Measurements from ENCODE around the gene CA12. TPM values are rescaled to one million over a fixed set of nuclear protein-coding genes. Genes with fewer than 3 reads are reported as not detected.

The CA12 gene
- total and polyA plus RNA-seq, 9 of the 15 experiments (the other 6 are each of a cell fraction or from before 2014, with no cell fraction given): 0.01 to 0.78 (median 0.15) TPM; not detected in 1

GRCh38 chr15:63395730-63396151 is 14.1 kb upstream of the CA12 start (continued):
- TF ChIP-seq ZNF398 (CRISPR knock-in tag; IDR thresholded peaks at IDR 0.05): no peak
- no peak for TF ChIP-seq NUFIP1 (IDR thresholded peaks at IDR 0.05; ENCODE audit: partially characterized antibody)
- no peak for TF ChIP-seq DDX20 (tag; IDR thresholded peaks at IDR 0.05; ENCODE audit: low read depth)
- no peak for TF ChIP-seq ZKSCAN3 (CRISPR knock-in tag; IDR thresholded peaks at IDR 0.05)
- peak; percentile 74; the same call in 1 of the 2 replicates for TF ChIP-seq ZNF644 (tag; IDR thresholded peaks at IDR 0.05; ENCODE audit: low read depth)
- TF ChIP-seq CBFA2T2 (conservative IDR thresholded peaks at IDR 0.05): peak; percentile 69
- peak; percentile 91 to 93 for TF ChIP-seq FOXK2 (conservative IDR thresholded peaks at IDR 0.05 in 1 of 2, IDR thresholded peaks at IDR 0.05 in 1 of 2; ENCODE audit: low read depth in 2 of 2)
- TF ChIP-seq ZNF318 (IDR thresholded peaks at IDR 0.05; ENCODE audit: borderline replicate concordance in 1 of 2, low read depth in 1 of 2): peak in 1 of 2 experiments; percentile 82; a peak in 3 of 4 replicates
- no peak for TF ChIP-seq GTF2F1 (IDR thresholded peaks at IDR 0.05; ENCODE audit: low read depth, low read length)
- no peak for TF ChIP-seq WHSC1 (IDR thresholded peaks at IDR 0.05; ENCODE audit: low read length)
- TF ChIP-seq SRSF9 (IDR thresholded peaks at IDR 0.05; ENCODE audit: borderline replicate concordance, low read depth, low read length): no peak
- TF ChIP-seq ZC3H4 (CRISPR knock-in tag; IDR thresholded peaks at IDR 0.05; ENCODE audit: borderline replicate concordance): no peak
- no peak for TF ChIP-seq EWSR1 (IDR thresholded peaks at IDR 0.05; ENCODE audit: borderline replicate concordance, low read depth, partially characterized antibody)
- TF ChIP-seq TOE1 (IDR thresholded peaks at IDR 0.05; ENCODE audit: borderline replicate concordance): peak; percentile 83
- no peak for TF ChIP-seq TOE1 (CRISPR knock-in tag; IDR thresholded peaks at IDR 0.05; ENCODE audit: borderline replicate concordance, low read depth)
- 0 out of 2 replicates have a peak, but pooled peaks have one; percentile 46 for TF ChIP-seq JUNB (CRISPR knock-in tag; conservative IDR thresholded peaks at IDR 0.05)
- peak; percentile 51; the same call in 1 of the 2 replicates for TF ChIP-seq RAD51 (IDR thresholded peaks at IDR 0.05; ENCODE audit: borderline replicate concordance, low read depth)
- TF ChIP-seq HDAC1 (IDR thresholded peaks at IDR 0.05): peak in 1 of 2 experiments; percentile 70; a peak in 1 of 4 replicates
- TF ChIP-seq SPI1 (IDR thresholded peaks at IDR 0.05; ENCODE audit: borderline replicate concordance, low read depth, low read length): no peak
- no peak for TF ChIP-seq MEIS2 (IDR thresholded peaks at IDR 0.05; ENCODE audit: partially characterized antibody)
